Fibroblast of the aortic adventitia (primary cell): ENCODE measurements around the gene HEG1. TPM values are rescaled to one million over a fixed set of nuclear protein-coding genes. Genes with fewer than 3 reads are reported as not detected.

ENCODE experiments used
- DNase-seq: peaks from one replicate; pipeline ENCODE4 v3.0.0-alpha.2; 2010; ENCODE audit warnings: low read depth
- H3K4me3 ChIP-seq: 2 replicates; pipeline ENCODE4 v1.5.1; 2011; ENCODE audit warnings: low read depth, mild to moderate bottlenecking, control low read depth, low read length, moderate library complexity
- total RNA-seq: library from RNA; depleted of rRNA; stranded (reverse); fragments of >200 nt; gene quantifications from 2 replicates; pipeline ENCODE4 v1.2.3, GENCODE V29; 2012; ENCODE audit warnings: low replicate concordance
- TF ChIP-seq, protein P1 (sequence below): IDR thresholded peaks from 2 replicates; pipeline ENCODE4 v1.5.1; 2011; ENCODE audit warnings: mild to moderate bottlenecking, low read length, control low read depth, inconsistent platforms; ENCODE audit not compliant: insufficient read depth

The HEG1 gene
- total RNA-seq, 1 donor: 198 TPM

DNA sequence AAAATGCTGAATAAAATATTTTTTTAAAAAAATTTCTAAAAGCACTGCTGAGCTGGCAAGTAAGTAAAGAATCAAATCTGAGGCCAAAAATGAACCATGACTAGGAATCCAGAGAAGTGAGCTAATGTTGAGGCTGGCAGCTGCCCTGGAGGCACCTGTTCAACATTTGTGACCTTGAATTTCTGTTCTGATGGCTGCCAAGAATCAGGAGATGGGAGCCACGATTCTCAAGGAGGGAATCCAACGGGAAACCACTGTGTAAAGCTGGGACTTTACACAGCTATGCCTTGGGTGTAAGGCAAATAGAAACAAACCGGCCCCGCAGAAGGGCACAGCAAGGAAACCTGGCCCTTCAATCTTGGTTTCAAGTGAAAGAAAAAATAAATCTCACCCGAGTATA is 22.7 kb downstream of the HEG1 start:
- TF ChIP-seq, protein P1, sequence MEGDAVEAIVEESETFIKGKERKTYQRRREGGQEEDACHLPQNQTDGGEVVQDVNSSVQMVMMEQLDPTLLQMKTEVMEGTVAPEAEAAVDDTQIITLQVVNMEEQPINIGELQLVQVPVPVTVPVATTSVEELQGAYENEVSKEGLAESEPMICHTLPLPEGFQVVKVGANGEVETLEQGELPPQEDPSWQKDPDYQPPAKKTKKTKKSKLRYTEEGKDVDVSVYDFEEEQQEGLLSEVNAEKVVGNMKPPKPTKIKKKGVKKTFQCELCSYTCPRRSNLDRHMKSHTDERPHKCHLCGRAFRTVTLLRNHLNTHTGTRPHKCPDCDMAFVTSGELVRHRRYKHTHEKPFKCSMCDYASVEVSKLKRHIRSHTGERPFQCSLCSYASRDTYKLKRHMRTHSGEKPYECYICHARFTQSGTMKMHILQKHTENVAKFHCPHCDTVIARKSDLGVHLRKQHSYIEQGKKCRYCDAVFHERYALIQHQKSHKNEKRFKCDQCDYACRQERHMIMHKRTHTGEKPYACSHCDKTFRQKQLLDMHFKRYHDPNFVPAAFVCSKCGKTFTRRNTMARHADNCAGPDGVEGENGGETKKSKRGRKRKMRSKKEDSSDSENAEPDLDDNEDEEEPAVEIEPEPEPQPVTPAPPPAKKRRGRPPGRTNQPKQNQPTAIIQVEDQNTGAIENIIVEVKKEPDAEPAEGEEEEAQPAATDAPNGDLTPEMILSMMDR: no peak
- DNase-seq: no peak
- no peak overlapping the region for H3K4me3 ChIP-seq

DNA sequence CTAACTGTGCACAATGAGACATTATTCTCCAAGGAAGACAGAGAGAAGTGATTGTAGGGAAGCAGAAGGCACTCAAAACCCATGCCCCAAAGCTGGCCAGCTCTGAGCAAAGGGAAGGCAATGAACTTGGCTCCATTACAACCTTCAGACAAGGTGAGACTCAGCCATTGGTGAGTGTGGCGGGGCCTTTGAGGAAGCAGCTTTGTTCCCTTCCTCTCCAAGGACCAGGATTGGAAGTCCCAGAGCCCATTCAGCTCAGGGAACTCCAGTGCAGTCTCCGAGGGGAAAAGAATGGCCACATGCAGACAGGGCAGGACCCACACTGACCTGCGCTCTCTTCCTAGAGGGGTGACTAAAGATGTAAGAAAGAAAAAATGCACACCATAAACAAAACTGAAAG is 23.1 kb downstream of the HEG1 start:
- TF ChIP-seq, protein P1: no peak
- H3K4me3 ChIP-seq: no peak overlapping the region
- DNase-seq: no peak

DNA sequence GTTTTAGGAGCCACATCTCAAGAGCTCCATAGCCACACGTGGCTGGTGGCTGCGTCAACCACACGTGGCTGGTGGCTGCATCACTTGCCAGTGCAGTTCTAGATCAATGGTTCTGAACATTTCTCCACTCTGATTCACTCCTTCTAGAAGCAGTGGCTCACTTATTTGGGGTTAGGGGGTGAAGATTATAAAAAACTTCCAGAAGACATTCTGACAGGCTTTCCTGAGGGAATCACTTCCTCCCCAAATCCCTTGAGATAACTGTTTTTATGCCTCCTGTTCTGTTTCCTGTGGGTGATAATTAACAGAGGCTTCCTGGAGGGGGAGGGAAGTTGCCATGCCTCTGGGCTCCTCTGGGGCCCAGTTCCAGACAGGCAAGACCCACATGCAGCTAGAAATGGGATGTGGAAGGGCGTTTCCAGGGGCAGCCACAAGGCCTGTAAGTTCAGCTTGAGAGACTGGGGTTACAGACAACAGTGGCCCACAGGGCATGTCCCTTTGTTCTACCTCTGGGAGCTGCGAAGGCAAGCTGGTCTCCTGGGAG is 23.6 kb downstream of the HEG1 start:
- H3K4me3 ChIP-seq: no peak overlapping the region
- TF ChIP-seq, protein P1: peak; percentile 6
- DNase-seq: no peak

DNA sequence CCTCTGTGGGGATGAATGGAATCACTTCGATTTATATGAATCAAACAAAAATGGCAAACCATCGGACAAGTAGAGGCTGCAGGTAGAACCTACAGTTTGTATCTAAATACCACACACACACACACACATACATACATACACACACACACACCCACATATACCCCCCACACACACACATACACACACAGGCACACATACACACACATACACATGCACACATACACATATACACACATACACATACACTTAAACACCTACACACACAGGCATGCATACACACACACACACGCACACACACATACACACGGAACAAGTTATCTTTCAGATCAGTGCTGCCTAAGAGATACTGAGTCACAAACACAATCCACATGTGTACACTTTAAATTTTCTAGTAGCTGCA is 24.3 kb downstream of the HEG1 start:
- DNase-seq: no peak
- H3K4me3 ChIP-seq: no peak overlapping the region
- TF ChIP-seq, protein P1: no peak

DNA sequence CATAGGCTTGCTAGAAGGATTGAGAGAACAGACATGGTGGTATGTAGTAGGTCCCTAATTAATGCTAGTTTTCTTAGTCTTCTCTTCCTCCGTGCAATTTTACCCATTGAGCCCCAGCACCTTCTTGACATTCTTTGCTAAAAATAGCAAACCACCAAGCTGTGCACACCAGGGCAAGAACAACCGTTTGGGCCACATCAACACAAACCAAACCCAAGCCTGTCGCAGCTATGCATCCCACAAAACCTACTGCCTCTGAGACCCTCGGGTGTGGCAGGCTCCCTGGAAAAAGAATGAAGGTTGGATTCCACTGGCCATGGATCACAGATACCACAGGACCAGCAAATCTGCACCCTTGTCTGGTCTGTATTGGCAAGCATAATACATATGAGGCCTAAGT is 27.1 kb downstream of the HEG1 start:
- no peak overlapping the region for H3K4me3 ChIP-seq
- no peak for DNase-seq
- TF ChIP-seq, protein P1: no peak

DNA sequence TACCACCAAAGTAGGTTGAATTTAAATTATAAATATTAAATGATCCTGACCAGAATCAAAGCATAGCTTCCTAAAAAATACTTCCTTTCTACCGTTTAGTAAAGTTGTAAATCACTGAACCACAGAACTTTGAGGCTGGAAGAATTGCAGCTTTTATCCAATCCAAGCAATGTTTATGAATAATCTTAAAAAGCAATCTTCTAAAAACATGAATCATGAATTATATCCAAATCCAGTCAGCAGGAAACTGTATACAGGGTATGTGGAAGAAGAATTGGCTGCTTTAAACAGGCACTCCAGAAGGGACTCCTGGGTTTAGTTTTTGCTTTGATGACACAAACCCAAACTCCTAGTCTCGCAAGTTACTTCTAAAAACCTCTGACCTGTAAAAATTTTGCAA is 30.2 kb downstream of the HEG1 start:
- TF ChIP-seq, protein P1: no peak
- DNase-seq: no peak
- no peak overlapping the region for H3K4me3 ChIP-seq

DNA sequence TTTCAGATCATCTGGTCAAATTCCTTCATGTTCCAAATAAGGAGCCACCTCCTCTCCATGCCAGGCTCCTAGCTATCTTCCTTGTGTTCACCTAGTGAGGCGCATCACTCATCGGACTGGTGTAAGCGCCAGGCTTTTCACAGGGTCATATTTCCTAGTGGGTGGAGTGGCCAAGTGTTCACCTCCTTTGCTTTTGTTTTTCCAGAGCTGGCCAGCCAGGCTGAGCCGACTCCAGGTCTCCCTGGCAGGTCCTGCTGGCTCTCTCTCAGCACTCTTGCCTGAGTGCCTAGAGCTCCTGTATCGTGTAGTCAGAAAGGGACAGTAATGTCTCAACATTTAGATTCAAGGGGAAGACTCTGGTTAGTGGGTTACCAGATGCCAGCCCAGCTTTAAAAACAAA is 31.0 kb downstream of the HEG1 start:
- TF ChIP-seq, protein P1: no peak
- no peak overlapping the region for H3K4me3 ChIP-seq
- DNase-seq: peak; percentile 59
